ENCODE data around the gene PTP4A2. TPM values are rescaled to one million over a fixed set of nuclear protein-coding genes. Genes with fewer than 3 reads are reported as not detected.

The PTP4A2 gene
- total and polyA plus RNA-seq, 10 of the 15 experiments (the other 5 are each of a cell fraction or from before 2014, with no cell fraction given) = 180 to 909 (median 375) TPM

DNA sequence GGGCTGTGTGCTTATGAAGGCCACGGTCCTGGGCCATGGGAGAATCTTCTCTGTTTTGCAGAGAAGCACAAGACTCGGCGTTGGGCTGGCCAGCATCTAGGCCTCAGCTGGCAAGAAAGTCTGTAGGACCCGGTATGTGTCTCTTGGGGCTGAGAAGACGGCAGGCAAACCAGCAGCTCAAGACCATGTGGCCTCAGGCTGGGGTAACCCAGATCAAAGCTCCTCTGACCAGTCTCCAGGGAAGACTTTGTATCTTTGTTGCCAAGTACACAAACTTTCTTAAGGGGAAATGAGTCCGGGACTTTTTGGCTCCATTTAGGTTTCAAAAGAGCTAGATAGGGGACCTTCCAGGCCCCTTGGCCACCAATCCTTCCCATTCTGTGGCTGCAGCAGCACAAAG, 60.1 kb downstream of the PTP4A2 start:
- intact Hi-C loops (cut with micrococcal nuclease; ENCODE audit: unreplicated experiment) = no loop called here
- CTCF ChIA-PET = interaction anchor here (0.9 to 2.0 kb wide), 7 partner anchors 14 to 86 kb away, joined by 3 to 9 read pairs (median 3); no protein-coding TSS in a partner anchor

More for the DNA sequence above, 60.1 kb downstream of the PTP4A2 start:
- WGBS (ENCODE audit: insufficient coverage, insufficient replicate concordance, low lambda C conversion rate, missing lambda C conversion rate) = 9% methylated on average over 6 of the region's 6 CpGs
- FAIRE-seq (no peak), DNase-seq (ENCODE audit: low read depth, low spot score) (no peak), ATAC-seq (peak; percentile 72)
- ChIA-PET SMC1A (ENCODE audit: uncharacterized antibody, unreplicated experiment) (interaction anchor here (0.8 to 2.6 kb wide), 10 partner anchors 11 to 90 kb away, joined by 3 to 15 read pairs (median 6); no protein-coding TSS in a partner anchor), POLR2A (interaction anchor here (0.6 to 2.8 kb wide), 7 partner anchors 11 to 759 kb away, joined by 3 to 19 read pairs (median 5); partner anchors contain the start of gene PTP4A2), RAD21 (ENCODE audit: unreplicated experiment) (interaction anchor here (0.6 to 2.3 kb wide), 8 partner anchors 14 to 86 kb away, joined by 3 to 14 read pairs (median 4); no protein-coding TSS in a partner anchor)
- H3K4me1 ChIP-seq (ENCODE audit: control insufficient read depth, insufficient read depth, low read length) = peaks cover 20% of the 10 kb centered on the region
- H4K20me1 ChIP-seq (ENCODE audit: control insufficient read depth, insufficient read depth) = no peaks in the 10 kb centered on the region
- H3K27me3 ChIP-seq (replicated peaks in 1 of 2; ENCODE audit: control insufficient read depth in 2 of 2, insufficient read depth in 2 of 2, low read length in 1 of 2) = no peaks in the 10 kb centered on the region
- H3K4me2 ChIP-seq (ENCODE audit: control insufficient read depth, insufficient read depth) = no peak overlapping the region
- TF ChIP-seq MEF2B (IDR thresholded peaks at IDR 0.05; ENCODE audit: partially characterized antibody, poor library complexity, severe bottlenecking) (peak; percentile 66), IKZF2 (IDR thresholded peaks at IDR 0.05) (peak; percentile 14 to 17; a peak in 2 of 4 replicates), NR2C1 (IDR thresholded peaks at IDR 0.05) (no peak), RELB (IDR thresholded peaks at IDR 0.05; ENCODE audit: low read depth) (peak; percentile 62; the same call in 1 of the 2 replicates), POLR2A (IDR thresholded peaks at IDR 0.05; ENCODE audit: low read depth, low read length) (no peak), RUNX3 (IDR thresholded peaks at IDR 0.05; ENCODE audit: low read length) (0 out of 2 replicates have a peak, but pooled peaks have one; percentile 7), DPF2 (IDR thresholded peaks at IDR 0.05) (0 out of 2 replicates have a peak, but pooled peaks have one; percentile 20), MXI1 (IDR thresholded peaks at IDR 0.05; ENCODE audit: low read depth, low read length) (peak; percentile 19; the same call in 1 of the 2 replicates), STAT1 (conservative IDR thresholded peaks at IDR 0.05) (no peak), EED (IDR thresholded peaks at IDR 0.05; ENCODE audit: low read depth) (0 out of 2 replicates have a peak, but pooled peaks have one; percentile 41), FOXK2 (IDR thresholded peaks at IDR 0.05) (no peak), EZH2 (IDR thresholded peaks at IDR 0.05; ENCODE audit: borderline replicate concordance, control insufficient read depth, low read depth, low read length) (no peak)
- TF ChIP-seq, protein P1, sequence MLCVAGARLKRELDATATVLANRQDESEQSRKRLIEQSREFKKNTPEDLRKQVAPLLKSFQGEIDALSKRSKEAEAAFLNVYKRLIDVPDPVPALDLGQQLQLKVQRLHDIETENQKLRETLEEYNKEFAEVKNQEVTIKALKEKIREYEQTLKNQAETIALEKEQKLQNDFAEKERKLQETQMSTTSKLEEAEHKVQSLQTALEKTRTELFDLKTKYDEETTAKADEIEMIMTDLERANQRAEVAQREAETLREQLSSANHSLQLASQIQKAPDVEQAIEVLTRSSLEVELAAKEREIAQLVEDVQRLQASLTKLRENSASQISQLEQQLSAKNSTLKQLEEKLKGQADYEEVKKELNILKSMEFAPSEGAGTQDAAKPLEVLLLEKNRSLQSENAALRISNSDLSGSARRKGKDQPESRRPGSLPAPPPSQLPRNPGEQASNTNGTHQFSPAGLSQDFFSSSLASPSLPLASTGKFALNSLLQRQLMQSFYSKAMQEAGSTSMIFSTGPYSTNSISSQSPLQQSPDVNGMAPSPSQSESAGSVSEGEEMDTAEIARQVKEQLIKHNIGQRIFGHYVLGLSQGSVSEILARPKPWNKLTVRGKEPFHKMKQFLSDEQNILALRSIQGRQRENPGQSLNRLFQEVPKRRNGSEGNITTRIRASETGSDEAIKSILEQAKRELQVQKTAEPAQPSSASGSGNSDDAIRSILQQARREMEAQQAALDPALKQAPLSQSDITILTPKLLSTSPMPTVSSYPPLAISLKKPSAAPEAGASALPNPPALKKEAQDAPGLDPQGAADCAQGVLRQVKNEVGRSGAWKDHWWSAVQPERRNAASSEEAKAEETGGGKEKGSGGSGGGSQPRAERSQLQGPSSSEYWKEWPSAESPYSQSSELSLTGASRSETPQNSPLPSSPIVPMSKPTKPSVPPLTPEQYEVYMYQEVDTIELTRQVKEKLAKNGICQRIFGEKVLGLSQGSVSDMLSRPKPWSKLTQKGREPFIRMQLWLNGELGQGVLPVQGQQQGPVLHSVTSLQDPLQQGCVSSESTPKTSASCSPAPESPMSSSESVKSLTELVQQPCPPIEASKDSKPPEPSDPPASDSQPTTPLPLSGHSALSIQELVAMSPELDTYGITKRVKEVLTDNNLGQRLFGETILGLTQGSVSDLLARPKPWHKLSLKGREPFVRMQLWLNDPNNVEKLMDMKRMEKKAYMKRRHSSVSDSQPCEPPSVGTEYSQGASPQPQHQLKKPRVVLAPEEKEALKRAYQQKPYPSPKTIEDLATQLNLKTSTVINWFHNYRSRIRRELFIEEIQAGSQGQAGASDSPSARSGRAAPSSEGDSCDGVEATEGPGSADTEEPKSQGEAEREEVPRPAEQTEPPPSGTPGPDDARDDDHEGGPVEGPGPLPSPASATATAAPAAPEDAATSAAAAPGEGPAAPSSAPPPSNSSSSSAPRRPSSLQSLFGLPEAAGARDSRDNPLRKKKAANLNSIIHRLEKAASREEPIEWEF (IDR thresholded peaks at IDR 0.05; ENCODE audit: insufficient replicate concordance, low read depth, low read length) = no peak
- peak overlapping the region; percentile 61 for H2AFZ ChIP-seq (ENCODE audit: control insufficient read depth, low read depth, low read length)
- in situ Hi-C loops (cut with MboI) = no loop called here
- H3K4me3 ChIP-seq = no peak overlapping the region
- H3K27ac ChIP-seq (ENCODE audit: control insufficient read depth, insufficient read depth) = no peak overlapping the region
- BruUV-seq (replicated peaks) = no TSS peak
- H3K36me3 ChIP-seq (ENCODE audit: control insufficient read depth in 2 of 2, insufficient read depth in 2 of 2, low read length in 1 of 2) = no peaks in the 10 kb centered on the region
- no peaks in the 10 kb centered on the region; the same call in 2 of the 3 replicates for H3K9me3 ChIP-seq (replicated peaks; ENCODE audit: control insufficient read depth, insufficient read depth, low read length)
- no peak overlapping the region for H3K9ac ChIP-seq (ENCODE audit: control insufficient read depth, insufficient read depth, low read length)
- no peaks in the 10 kb centered on the region for H3K79me2 ChIP-seq (ENCODE audit: control insufficient read depth, insufficient read depth, low read length)

All from GM12878 (cell line).